ENCODE results near the gene LRRTM4.
"Not testable (repeated sequence)": the region's sequence is repeated elsewhere in the genome, so short reads cannot be mapped to it uniquely, and the experiment has no call there.

LRRTM4 gene

GRCh38 chr2:77193858-77194448 lies 328.2 kb downstream of the LRRTM4 start:
- no peak for FAIRE-seq
- DNase-seq (ENCODE audit: insufficient read length, low spot score): no peak
- TF ChIP-seq, protein P1, sequence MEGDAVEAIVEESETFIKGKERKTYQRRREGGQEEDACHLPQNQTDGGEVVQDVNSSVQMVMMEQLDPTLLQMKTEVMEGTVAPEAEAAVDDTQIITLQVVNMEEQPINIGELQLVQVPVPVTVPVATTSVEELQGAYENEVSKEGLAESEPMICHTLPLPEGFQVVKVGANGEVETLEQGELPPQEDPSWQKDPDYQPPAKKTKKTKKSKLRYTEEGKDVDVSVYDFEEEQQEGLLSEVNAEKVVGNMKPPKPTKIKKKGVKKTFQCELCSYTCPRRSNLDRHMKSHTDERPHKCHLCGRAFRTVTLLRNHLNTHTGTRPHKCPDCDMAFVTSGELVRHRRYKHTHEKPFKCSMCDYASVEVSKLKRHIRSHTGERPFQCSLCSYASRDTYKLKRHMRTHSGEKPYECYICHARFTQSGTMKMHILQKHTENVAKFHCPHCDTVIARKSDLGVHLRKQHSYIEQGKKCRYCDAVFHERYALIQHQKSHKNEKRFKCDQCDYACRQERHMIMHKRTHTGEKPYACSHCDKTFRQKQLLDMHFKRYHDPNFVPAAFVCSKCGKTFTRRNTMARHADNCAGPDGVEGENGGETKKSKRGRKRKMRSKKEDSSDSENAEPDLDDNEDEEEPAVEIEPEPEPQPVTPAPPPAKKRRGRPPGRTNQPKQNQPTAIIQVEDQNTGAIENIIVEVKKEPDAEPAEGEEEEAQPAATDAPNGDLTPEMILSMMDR (IDR thresholded peaks at IDR 0.05; ENCODE audit: insufficient read depth, missing control alignments): no peak

- DNase-seq (ENCODE audit: insufficient read length, low spot score) (no peak), FAIRE-seq (no peak)
- TF ChIP-seq, protein P1 (IDR thresholded peaks at IDR 0.05; ENCODE audit: insufficient read depth, missing control alignments): no peak
Measured at GRCh38 chr2:77192811-77193289, 329.3 kb downstream of the LRRTM4 start.

DNA sequence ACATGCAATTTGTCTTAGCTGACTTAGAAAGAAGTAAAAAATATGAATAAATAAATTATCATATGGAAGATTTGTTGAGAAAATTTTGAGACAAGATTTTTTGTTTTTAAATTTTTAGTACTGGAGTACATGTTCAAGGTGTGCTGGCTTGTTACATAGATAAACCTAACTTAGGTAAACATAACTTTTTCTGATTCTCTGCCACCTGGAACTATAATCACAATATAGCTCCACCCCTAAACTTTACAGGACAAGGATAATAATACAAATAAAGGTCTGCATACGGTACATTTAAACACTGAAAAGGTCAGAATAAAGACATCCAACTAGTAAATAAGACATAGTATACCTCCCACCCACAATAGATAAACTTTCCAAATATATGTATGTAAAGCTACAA lies 330.5 kb downstream of the LRRTM4 start:
- TF ChIP-seq, protein P1 (IDR thresholded peaks at IDR 0.05; ENCODE audit: insufficient read depth, missing control alignments): no peak
- no peak for FAIRE-seq
- no peak for DNase-seq (ENCODE audit: insufficient read length, low spot score)

DNA sequence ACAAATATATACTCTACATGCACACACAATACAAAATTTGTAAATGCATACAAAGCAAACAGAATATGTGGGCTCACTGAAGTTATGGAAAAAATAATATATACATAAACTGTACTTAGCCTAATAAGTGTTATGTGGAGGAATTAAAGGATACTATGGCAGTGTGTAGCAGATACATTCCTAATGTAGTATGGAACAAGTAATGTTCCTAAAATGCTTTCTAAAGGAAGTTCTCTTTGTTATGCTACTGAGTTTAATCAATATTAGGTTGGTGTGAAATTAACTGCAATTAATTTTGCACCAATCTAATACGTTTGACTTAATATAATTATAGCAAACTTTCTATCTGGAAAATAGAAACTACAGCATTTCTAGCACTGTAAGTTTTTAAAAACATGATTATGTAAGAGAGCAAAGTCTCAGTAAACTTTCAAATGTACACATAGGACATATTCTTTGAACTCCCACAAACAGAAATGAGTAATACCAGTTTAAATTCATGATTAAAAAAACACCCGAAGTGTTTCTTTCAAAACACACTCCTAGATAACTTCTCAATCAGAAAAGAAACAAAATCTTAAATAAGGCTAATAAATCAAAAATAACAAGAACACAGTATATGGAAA lies 331.3 kb downstream of the LRRTM4 start:
- TF ChIP-seq, protein P1 (IDR thresholded peaks at IDR 0.05; ENCODE audit: insufficient read depth, missing control alignments): no peak
- FAIRE-seq (no peak), DNase-seq (ENCODE audit: insufficient read length, low spot score) (no peak)

DNA sequence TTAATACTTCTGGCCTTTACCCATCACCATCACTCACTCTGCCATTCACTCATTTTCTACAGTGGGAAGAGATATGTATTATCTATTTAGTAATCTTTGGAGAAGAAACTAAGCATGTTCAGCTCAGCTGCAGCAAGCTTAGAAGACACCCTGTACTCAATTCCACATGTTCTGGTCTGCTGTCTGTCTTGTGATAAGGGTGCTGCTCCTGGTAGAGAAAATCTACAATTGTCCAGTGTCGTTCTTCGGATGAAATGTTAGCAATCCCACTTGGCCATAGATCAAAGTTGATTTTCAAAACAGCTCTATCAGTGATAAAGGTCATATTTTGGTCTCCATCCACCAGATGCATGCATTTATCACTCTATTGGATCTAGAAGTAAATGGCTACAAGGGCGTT lies 337.1 kb downstream of the LRRTM4 start:
- DNase-seq (ENCODE audit: insufficient read length, low spot score) (no peak), FAIRE-seq (no peak)
- TF ChIP-seq, protein P1 (IDR thresholded peaks at IDR 0.05; ENCODE audit: insufficient read depth, missing control alignments): no peak

- FAIRE-seq: no peak
- no peak for DNase-seq (ENCODE audit: insufficient read length, low spot score)
- TF ChIP-seq, protein P1 (IDR thresholded peaks at IDR 0.05; ENCODE audit: insufficient read depth, missing control alignments): no peak
Measured at GRCh38 chr2:77179297-77179696, 342.9 kb downstream of the LRRTM4 start.

- not testable (repeated sequence) for DNase-seq (ENCODE audit: insufficient read length, low spot score); FAIRE-seq
Measured at GRCh38 chr2:77175266-77175780, 346.9 kb downstream of the LRRTM4 start.
